VCaP (cell line): Measurements from ENCODE around the gene CFAP73.
"Not testable (repeated sequence)": the region's sequence is repeated elsewhere in the genome, so short reads cannot be mapped to it uniquely, and the experiment has no call there.

Experiments
- H3K27ac ChIP-seq: fragments of 450-650 bp; 2 replicates; pipeline ENCODE4 v1.5.1; 2017
- TF ChIP-seq, protein P1 (sequence below): fragments of 450-650 bp; conservative IDR thresholded peaks from 2 replicates; pipeline ENCODE4 v1.5.1; 2017; ENCODE audit warnings: mild to moderate bottlenecking, moderate library complexity

The CFAP73 gene

GRCh38 chr12:113204804-113205203 is 55.3 kb downstream of the CFAP73 start:
- TF ChIP-seq, protein P1, sequence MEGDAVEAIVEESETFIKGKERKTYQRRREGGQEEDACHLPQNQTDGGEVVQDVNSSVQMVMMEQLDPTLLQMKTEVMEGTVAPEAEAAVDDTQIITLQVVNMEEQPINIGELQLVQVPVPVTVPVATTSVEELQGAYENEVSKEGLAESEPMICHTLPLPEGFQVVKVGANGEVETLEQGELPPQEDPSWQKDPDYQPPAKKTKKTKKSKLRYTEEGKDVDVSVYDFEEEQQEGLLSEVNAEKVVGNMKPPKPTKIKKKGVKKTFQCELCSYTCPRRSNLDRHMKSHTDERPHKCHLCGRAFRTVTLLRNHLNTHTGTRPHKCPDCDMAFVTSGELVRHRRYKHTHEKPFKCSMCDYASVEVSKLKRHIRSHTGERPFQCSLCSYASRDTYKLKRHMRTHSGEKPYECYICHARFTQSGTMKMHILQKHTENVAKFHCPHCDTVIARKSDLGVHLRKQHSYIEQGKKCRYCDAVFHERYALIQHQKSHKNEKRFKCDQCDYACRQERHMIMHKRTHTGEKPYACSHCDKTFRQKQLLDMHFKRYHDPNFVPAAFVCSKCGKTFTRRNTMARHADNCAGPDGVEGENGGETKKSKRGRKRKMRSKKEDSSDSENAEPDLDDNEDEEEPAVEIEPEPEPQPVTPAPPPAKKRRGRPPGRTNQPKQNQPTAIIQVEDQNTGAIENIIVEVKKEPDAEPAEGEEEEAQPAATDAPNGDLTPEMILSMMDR: no peak
- no peak overlapping the region for H3K27ac ChIP-seq

GRCh38 chr12:113206802-113207201 is 57.3 kb downstream of the CFAP73 start:
- H3K27ac ChIP-seq: not testable (repeated sequence)

- H3K27ac ChIP-seq: no peak overlapping the region
- TF ChIP-seq, protein P1: no peak
Measured at GRCh38 chr12:113207613-113208040, 58.1 kb downstream of the CFAP73 start.

- no peak overlapping the region for H3K27ac ChIP-seq
- TF ChIP-seq, protein P1: no peak
Measured at GRCh38 chr12:113208041-113208934, 58.8 kb downstream of the CFAP73 start.
